H1 (cell line): ENCODE results near the gene SLC13A5. TPM values are rescaled to one million over a fixed set of nuclear protein-coding genes. Genes with fewer than 3 reads are reported as not detected.

Experiments used
- CTCF ChIA-PET: fragments of 300-600 bp; sonication (Branson Sonifier 250); formaldehyde crosslinking; loops from one replicate; lab custom pipeline; 2021; ENCODE audit not compliant: partially characterized antibody; lab: Charles Lee
- POLR2A ChIA-PET: fragments of 300-600 bp; sonication (Branson Sonifier 250); formaldehyde crosslinking; loops from one replicate; lab custom pipeline; 2021; ENCODE audit warnings: inconsistent platforms; ENCODE audit not compliant: partially characterized antibody; lab: Charles Lee
- DNase-seq, 2 experiments: peaks; one replicate each; pipeline versions ENCODE4 v3.0.0 to v3.0.0-alpha.2; 2010 to 2022; ENCODE audit warnings: low spot score in 2 of 2, low read depth in 1 of 2, mixed read lengths in 1 of 2
- FAIRE-seq: peaks from 2 replicates; lab custom pipeline; 2011; peaks lifted over from hg19 to GRCh38; lab: Jason Lieb, UNC
- H2AFZ ChIP-seq: 2 replicates; pipeline ENCODE4 v1.8.1; 2012; ENCODE audit warnings: low read length, inconsistent platforms
- H2AK5ac ChIP-seq: 2 replicates; pipeline ENCODE4 v1.6.1; 2013; ENCODE audit warnings: low read depth, low read length
- H2BK120ac ChIP-seq: replicated peaks from 2 replicates; pipeline ENCODE3; 2013; ENCODE audit warnings: low read depth, low read length, inconsistent platforms
- H2BK12ac ChIP-seq: 2 replicates; pipeline ENCODE4 v1.6.1; 2013; ENCODE audit warnings: low read depth, low read length
- H2BK15ac ChIP-seq: 2 replicates; pipeline ENCODE4 v1.6.1; 2013; ENCODE audit warnings: low read length
- H2BK20ac ChIP-seq: 2 replicates; pipeline ENCODE4 v1.6.1; 2013; ENCODE audit warnings: low read length
- H2BK5ac ChIP-seq: 2 replicates; pipeline ENCODE4 v1.6.1; 2013; ENCODE audit warnings: low read depth, low read length
- H3K14ac ChIP-seq: 2 replicates; pipeline ENCODE4 v1.6.1; 2013; ENCODE audit warnings: inconsistent platforms; ENCODE audit not compliant: insufficient read length
- H3K18ac ChIP-seq: 2 replicates; pipeline ENCODE4 v1.6.1; 2013; ENCODE audit warnings: low read length; ENCODE audit errors: extremely low read depth
- H3K23ac ChIP-seq: 2 replicates; pipeline ENCODE4 v1.6.1; 2013; ENCODE audit warnings: inconsistent platforms; ENCODE audit not compliant: insufficient read length
- H3K23me2 ChIP-seq: 2 replicates; pipeline ENCODE4 v1.6.1; 2013; ENCODE audit warnings: low read depth, low read length
- H3K27ac ChIP-seq: 2 replicates; pipeline ENCODE4 v1.6.1; 2011; ENCODE audit warnings: low read depth, low read length, inconsistent platforms
- H3K27me3 ChIP-seq, 4 experiments: replicated peaks in 1 of 4; 1 replicate in 1 of 4; 2 replicates in 3 of 4; pipeline versions ENCODE4 v1.6.1 to v1.8.1; 2011 to 2013; ENCODE audit warnings: low read length in 3 of 4, mild to moderate bottlenecking in 3 of 4, inconsistent platforms in 2 of 4, mixed read lengths in 2 of 4, moderate library complexity in 1 of 4; ENCODE audit not compliant: control insufficient read depth in 3 of 4, insufficient read depth in 3 of 4; ENCODE audit errors: extremely low read depth in 1 of 4
- H3K36me3 ChIP-seq, 4 experiments: 2 replicates each; pipeline versions ENCODE4 v1.6.1 to v1.8.1; 2011 to 2013; ENCODE audit warnings: mild to moderate bottlenecking in 4 of 4, low read length in 3 of 4, moderate library complexity in 2 of 4, control low read depth in 1 of 4, inconsistent platforms in 1 of 4; ENCODE audit not compliant: insufficient read depth in 4 of 4, control insufficient read depth in 2 of 4
- H3K4ac ChIP-seq: replicated peaks from 2 replicates; pipeline ENCODE3; 2013; ENCODE audit warnings: low read length, low read depth, mixed read lengths, inconsistent platforms; ENCODE audit not compliant: insufficient read length
- H3K4me1 ChIP-seq, 4 experiments: replicated peaks in 1 of 4; 1 replicate in 1 of 4; 2 replicates in 3 of 4; pipeline versions ENCODE4 v1.6.1 to v1.8.1; 2011 to 2013; ENCODE audit warnings: low read length in 3 of 4, inconsistent platforms in 2 of 4, mixed read lengths in 1 of 4; ENCODE audit not compliant: insufficient read depth in 4 of 4, control insufficient read depth in 3 of 4
- H3K4me2 ChIP-seq, 2 experiments: 2 replicates each; pipeline versions ENCODE4 v1.6.1 to v1.8.1; 2011 to 2013; ENCODE audit warnings: low read depth in 2 of 2, low read length in 2 of 2, control low read depth in 1 of 2, inconsistent platforms in 1 of 2, mild to moderate bottlenecking in 1 of 2; ENCODE audit not compliant: insufficient read depth in 1 of 2
- H3K4me3 ChIP-seq, 4 experiments: fragments of 200-600, 300-600 bp in 1 of 4; sonication (generic), shearing (Covaris generic), sonication (Bioruptor Twin) in 1 of 4; 2 replicates each; pipeline versions ENCODE4 v1.5.1 to v1.8.1; 2011 to 2016; ENCODE audit warnings: low read length in 4 of 4, low read depth in 3 of 4, control low read depth in 2 of 4, inconsistent platforms in 2 of 4, mild to moderate bottlenecking in 2 of 4, mixed read lengths in 1 of 4, moderate library complexity in 1 of 4; ENCODE audit not compliant: insufficient read depth in 2 of 4; ENCODE audit errors: extremely low read depth in 1 of 4
- H3K56ac ChIP-seq: replicated peaks from 2 replicates; pipeline ENCODE3; 2013; ENCODE audit warnings: low read depth, mild to moderate bottlenecking, mixed read lengths, low read length, inconsistent platforms; ENCODE audit not compliant: insufficient read length
- H3K79me1 ChIP-seq: 2 replicates; pipeline ENCODE4 v1.6.1; 2013; ENCODE audit warnings: low read depth, low read length, control low read depth
- H3K79me2 ChIP-seq, 2 experiments: 2 replicates each; pipeline versions ENCODE4 v1.6.1 to v1.8.1; 2012 to 2013; ENCODE audit warnings: low read length in 2 of 2, mild to moderate bottlenecking in 2 of 2, inconsistent platforms in 1 of 2; ENCODE audit not compliant: insufficient read depth in 2 of 2, control insufficient read depth in 1 of 2
- H3K9ac ChIP-seq, 4 experiments: replicated peaks in 1 of 4; 1 replicate in 1 of 4; 2 replicates in 3 of 4; pipeline versions ENCODE4 v1.6.1 to v1.8.1; 2011 to 2013; ENCODE audit warnings: low read depth in 3 of 4, low read length in 3 of 4, control low read depth in 2 of 4, mild to moderate bottlenecking in 2 of 4, moderate library complexity in 2 of 4, inconsistent platforms in 1 of 4; ENCODE audit errors: extremely low read depth in 1 of 4
- H3K9me3 ChIP-seq, 2 experiments: 2 replicates each; pipeline versions ENCODE4 v1.6.1 to v1.8.1; 2012 to 2013; ENCODE audit warnings: mild to moderate bottlenecking in 2 of 2, moderate library complexity in 2 of 2, control low read depth in 1 of 2, inconsistent platforms in 1 of 2, low read depth in 1 of 2, low read length in 1 of 2, mixed read lengths in 1 of 2; ENCODE audit not compliant: insufficient read depth in 2 of 2
- H4K20me1 ChIP-seq, 2 experiments: replicated peaks in 1 of 2; 2 replicates each; pipeline versions ENCODE3 to v1.8.1; 2011 to 2013; ENCODE audit warnings: inconsistent platforms in 2 of 2, low read length in 2 of 2, mild to moderate bottlenecking in 1 of 2; ENCODE audit not compliant: insufficient read depth in 2 of 2, control insufficient read depth in 1 of 2
- H4K5ac ChIP-seq: 2 replicates; pipeline ENCODE4 v1.6.1; 2013; ENCODE audit warnings: low read length, low read depth, mixed read lengths, inconsistent platforms; ENCODE audit not compliant: insufficient read length
- H4K8ac ChIP-seq: 2 replicates; pipeline ENCODE4 v1.8.0; 2013; ENCODE audit warnings: mild to moderate bottlenecking, moderate library complexity, low read length, inconsistent platforms; ENCODE audit not compliant: insufficient read depth; ENCODE audit errors: extremely low read depth
- H4K91ac ChIP-seq: replicated peaks from 2 replicates; pipeline ENCODE3; 2013; ENCODE audit warnings: low read length, mixed read lengths, inconsistent platforms; ENCODE audit not compliant: insufficient read length
- BRCA1 ChIP-seq: IDR thresholded peaks from 2 replicates; pipeline ENCODE4 v1.6.1; 2012; ENCODE audit warnings: low read depth, low read length, improper control_type of control experiment
- EZH2 ChIP-seq: fragments of 200-600 bp; sonication (generic); IDR thresholded peaks from 2 replicates; pipeline ENCODE4 v1.7.1; 2012; ENCODE audit warnings: low read depth, mild to moderate bottlenecking, moderate library complexity, low read length, inconsistent platforms; ENCODE audit not compliant: severe bottlenecking
- FOSL1 ChIP-seq: IDR thresholded peaks from 2 replicates; pipeline ENCODE4 v1.6.1; 2011; ENCODE audit warnings: mild to moderate bottlenecking, low read depth, low read length, moderate library complexity; ENCODE audit not compliant: insufficient read depth
- HDAC6 ChIP-seq: IDR thresholded peaks from one replicate; pipeline ENCODE4 v1.7.1; 2012; ENCODE audit warnings: low read depth, mild to moderate bottlenecking, inconsistent platforms, low read length, moderate library complexity
- KDM5A ChIP-seq: fragments of 200-600 bp; IDR thresholded peaks from 2 replicates; pipeline ENCODE4 v1.7.1; 2012; ENCODE audit warnings: mild to moderate bottlenecking, low read length, inconsistent platforms, mixed read lengths
- POLR2AphosphoS5 ChIP-seq: IDR thresholded peaks from 2 replicates; pipeline ENCODE4 v1.6.1; 2011; ENCODE audit warnings: low read depth, low read length
- SRF ChIP-seq: IDR thresholded peaks from 2 replicates; pipeline ENCODE4 v1.6.1; 2011; ENCODE audit warnings: mild to moderate bottlenecking, low read depth, low read length, moderate library complexity
- TCF12 ChIP-seq: IDR thresholded peaks from 2 replicates; pipeline ENCODE4 v1.6.1; 2011; ENCODE audit warnings: low read depth, mild to moderate bottlenecking, low read length
- WGBS, 2 experiments: shearing (Covaris generic) in 1 of 2; methylation state at CpG; one replicate each; pipeline versions ENCODE4 v1.1.6 to v1.1.7; 2013 to 2015; ENCODE audit warnings: low lambda C conversion rate in 2 of 2, mixed read lengths in 2 of 2, inconsistent platforms in 1 of 2, low coverage in 1 of 2, missing lambda C conversion rate in 1 of 2; ENCODE audit not compliant: insufficient replicate concordance in 2 of 2, insufficient coverage in 1 of 2, insufficient read length in 1 of 2; ENCODE audit errors: extremely low coverage in 1 of 2, missing lambda C conversion rate in 1 of 2; 5-methylcytosine and 5-hydroxymethylcytosine counted together
- polyA plus RNA-seq, 7 experiments: library from polyadenylated mRNA; depleted of rRNA in 3 of 7; stranded (reverse) in 5 of 7; unstranded in 2 of 7; fragments of >200 nt in 5 of 7; fragments of 200-250 nt in 2 of 7; gene quantifications; 1 replicate in 5 of 7; 2 replicates in 1 of 7; 4 replicates in 1 of 7; pipeline versions ENCODE4 v1.2.1 to v1.2.3, GENCODE V29; 2011 to 2013; ENCODE audit warnings: missing spikeins in 2 of 7, mixed read lengths in 2 of 7
- total RNA-seq: library from RNA; stranded (reverse); fragmentation: NEBNext Ultra II Directional; extraction: Animal tissue kit (Norgen Biotek cat#: 25700); gene quantifications from 2 replicates; pipeline ENCODE4 v1.2.1, GENCODE V29; 2021

Gene SLC13A5
- total and polyA plus RNA-seq, 2 of the 8 experiments (the other 6 are each of a cell fraction or from before 2014, with no cell fraction given), result 2.1 to 2.6 TPM

GRCh38 chr17:6691546-6691945, 21.6 kb downstream of the SLC13A5 start:
- Histone ChIP-seq H2BK120ac (no peak overlapping the region), H3K23me2 (peaks cover 4% of the 10 kb centered on the region; the same call in 1 of the 2 replicates), H2BK12ac (no peak overlapping the region), H3K79me2 (no peaks in the 10 kb centered on the region), H3K4ac (no peak overlapping the region), H4K20me1 (peaks cover 0 to 2% of the 10 kb centered on the region in 2 experiments), H3K56ac (no peak overlapping the region), H3K4me3 (no peak overlapping the region), H2AK5ac (no peak overlapping the region), H3K18ac (no peak overlapping the region), H4K5ac (no peak overlapping the region), H4K91ac (no peak overlapping the region), H3K9ac (no peak overlapping the region), H3K27me3 (no peaks in the 10 kb centered on the region; a peak in 1 of 7 replicates), H3K27ac (no peak overlapping the region), H2BK5ac (no peak overlapping the region), H3K23ac (no peak overlapping the region), H2AFZ (no peak overlapping the region), H2BK15ac (no peak overlapping the region), H3K36me3 (no peaks in the 10 kb centered on the region), H3K14ac (no peak overlapping the region), H3K4me1 (no peaks in the 10 kb centered on the region), H3K9me3 (no peaks in the 10 kb centered on the region), H3K4me2 (no peak overlapping the region), H3K79me1 (no peaks in the 10 kb centered on the region), H2BK20ac (no peak overlapping the region), H4K8ac (no peak overlapping the region)
- FAIRE-seq, result no peak
- POLR2A ChIA-PET, result interaction anchor here (0.9 to 1.1 kb wide), 2 partner anchors 8 to 9 kb away, joined by 3 read pairs; no protein-coding TSS in a partner anchor
- 85% methylated on average over 3 of the region's 3 CpGs; no CpG with 5 or more reads in 1 of the 2 experiments for WGBS, 2 experiments
- CTCF ChIA-PET, result interaction anchor here (1.4 to 1.9 kb wide), 2 partner anchors 10 to 13 kb away, joined by 3 to 10 read pairs; no protein-coding TSS in a partner anchor
- no peak for DNase-seq
- TF ChIP-seq KDM5A, result no peak
- TF ChIP-seq TCF12, result no peak
- no peak for TF ChIP-seq BRCA1
- no peak for TF ChIP-seq FOSL1
- TF ChIP-seq EZH2, result no peak
- TF ChIP-seq POLR2AphosphoS5, result no peak
- no peak for TF ChIP-seq HDAC6
- no peak for TF ChIP-seq SRF
